ENCODE measurements around the gene ELOB.

The ELOB gene

DNA sequence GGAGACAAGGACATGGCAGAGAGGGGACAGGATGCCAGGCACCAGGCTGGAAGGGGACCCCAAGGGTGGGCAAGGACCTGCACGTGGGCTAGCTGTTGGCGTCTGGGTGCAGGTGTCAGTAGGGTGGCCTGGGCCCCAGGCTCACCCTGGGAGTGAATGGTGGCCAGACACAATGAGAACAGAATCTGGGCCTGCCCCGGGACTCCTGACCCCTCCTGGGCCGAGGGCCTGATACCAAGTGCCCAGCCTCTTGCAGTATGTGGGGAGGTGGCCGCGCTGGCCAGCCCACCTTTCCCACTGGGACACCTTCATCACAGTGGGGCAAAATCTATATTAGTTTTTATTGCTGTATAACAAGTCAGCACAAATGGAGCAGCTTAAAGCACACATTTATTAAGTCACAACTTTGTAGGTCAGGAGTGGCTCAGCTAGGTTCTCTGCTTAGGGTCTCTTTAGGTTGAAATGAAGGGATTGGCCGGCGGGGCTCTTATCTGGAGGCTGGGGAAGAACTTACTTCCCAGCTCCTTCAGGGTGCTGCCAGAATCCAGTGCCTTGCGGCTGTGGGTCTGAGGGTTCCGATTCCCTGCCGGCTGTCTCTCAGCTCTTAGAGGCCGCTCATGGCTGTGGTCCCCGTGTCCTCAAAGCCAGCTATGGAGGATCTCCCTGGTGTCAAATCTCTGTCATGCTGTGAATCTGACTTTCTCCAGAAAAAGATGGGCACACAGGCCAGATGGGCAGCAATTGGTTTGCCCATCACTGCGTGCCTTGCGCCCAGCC is 6.7 kb upstream of the ELOB start:
- DNase-seq (ENCODE audit: low read depth, low spot score) = no peak

DNA sequence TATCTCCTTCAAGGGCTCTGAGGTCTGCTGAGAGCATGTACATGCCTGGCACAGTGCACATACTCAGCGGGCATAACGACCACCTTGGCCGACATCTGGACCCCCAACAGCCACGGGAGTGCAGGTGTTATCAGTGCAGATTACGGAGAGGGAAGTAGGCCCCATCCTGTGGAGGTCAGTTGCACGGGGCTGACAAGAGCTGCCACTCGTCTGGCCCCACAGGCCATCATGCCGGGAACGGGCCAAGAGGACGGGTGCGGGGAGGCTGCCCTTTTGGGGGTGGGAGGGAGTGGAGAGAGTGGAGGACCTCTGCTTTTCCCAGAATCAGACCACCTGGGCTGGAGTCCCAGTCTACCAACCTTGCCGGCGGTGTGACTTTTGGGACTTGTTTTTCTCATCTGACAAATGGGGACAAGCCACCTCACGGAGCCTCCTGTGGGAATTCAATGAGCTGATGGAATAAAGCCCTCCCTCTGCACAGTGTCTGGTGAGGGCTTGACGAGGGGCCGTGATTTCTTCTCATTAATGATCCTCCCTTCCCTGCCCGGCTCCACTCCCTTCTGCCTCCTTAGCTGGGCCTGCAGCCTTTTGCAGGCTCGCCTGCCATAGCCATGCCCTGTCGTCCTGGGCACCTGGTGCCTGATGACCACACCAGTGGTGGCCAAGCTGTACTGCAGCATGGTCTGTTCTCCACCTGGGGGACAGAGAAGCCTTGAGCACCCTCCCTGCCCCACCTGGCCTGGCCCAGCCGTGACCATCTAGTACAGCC is 5.7 kb upstream of the ELOB start:
- no peak for DNase-seq (ENCODE audit: low read depth, low spot score)

DNA sequence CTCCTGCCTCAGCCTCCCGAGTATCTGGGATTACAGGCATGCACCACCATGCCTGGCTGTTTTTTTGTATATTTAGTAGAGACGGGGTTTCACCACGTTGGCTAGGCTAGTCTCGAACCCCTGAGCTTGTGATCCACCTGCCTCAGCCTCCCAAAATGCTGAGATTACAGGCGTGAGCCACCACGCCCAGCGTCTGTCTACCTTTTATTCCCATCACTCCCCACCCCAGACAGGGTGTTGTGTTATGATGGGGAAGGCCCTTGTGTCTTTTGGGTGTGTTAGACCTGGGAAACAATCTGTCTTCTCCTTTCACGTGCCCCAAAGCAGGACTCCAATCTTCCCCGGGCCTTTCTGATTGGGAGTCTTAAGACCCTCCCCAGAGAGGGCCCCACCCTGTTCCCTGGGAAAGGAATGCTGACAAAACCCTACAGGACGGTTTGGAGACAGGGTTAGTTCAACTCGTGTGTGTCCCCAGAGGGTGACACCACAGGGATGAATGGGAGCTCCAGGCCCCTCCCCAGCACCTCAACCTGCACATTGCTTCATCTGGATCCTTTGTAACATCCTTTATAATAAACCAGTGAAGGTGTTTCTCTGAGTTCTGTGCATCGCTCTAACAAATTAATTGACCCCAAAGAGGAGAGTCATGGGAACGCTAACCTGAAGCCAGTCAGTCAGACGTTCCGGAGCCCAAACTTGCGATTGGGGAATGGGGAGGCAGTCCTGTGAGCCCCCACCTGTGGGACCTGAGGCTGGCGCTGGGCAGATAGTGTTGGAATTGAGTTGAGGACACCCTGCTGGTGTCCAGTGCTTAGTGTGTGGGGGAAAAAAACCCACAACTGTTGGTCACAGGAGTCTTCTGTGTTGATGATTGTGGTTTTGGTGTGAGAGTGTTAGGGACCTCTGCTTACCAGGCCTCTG is 3.2 kb upstream of the ELOB start:
- no peak for DNase-seq (ENCODE audit: low read depth, low spot score)

DNA sequence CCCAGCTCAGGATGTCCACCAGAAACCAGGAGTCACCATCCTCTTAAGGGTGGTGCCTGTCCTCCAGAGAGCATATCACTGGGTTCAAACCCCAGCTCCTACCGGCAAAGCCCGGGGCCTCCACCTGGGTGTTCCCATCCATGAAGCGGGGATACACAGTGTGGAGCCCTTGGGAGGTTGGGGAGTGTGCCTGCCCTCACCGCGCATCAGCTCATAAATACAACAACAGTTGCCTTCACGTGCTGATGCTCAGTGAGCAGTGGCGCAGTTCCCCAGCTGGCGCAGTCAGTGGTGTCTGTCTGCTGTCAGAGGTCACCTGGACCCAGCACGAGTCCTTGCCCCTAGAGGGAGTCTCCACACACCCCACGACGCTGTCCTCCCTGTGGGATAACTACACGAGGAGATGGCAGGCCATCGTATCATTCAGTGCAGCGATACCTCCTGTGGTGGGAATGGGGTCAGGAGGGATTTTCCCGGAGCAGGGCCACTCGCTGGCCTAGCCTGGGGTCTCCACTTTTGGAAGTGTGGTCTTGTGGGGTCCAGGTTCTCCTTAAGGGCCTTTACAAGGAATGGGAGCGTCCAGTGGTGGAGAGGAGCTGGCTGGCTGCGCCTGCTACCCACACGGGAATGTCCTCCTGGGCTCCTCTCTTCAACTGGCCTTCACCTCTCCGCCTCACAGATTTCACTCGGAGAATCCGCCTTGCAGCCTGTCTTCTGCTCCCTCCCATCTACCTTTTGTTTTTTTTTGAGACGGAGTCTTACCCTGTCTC is 2.3 kb upstream of the ELOB start:
- no peak for DNase-seq (ENCODE audit: low read depth, low spot score)

DNA sequence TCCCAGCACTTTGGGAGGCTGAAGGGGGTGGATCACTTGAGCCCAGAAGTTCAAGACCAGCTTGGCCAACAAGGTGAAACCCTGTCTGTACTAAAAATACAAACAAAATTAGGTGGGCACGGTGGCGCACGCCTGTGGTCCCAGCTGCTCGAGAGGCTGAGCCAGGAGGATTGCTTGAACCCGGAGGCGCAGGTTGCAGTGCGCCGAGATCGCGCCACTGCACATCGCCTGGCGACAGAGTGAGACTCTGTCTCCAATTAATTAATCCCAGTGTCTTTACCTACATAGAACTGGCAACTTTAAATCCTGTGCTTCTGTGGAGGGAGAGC is 1.5 kb upstream of the ELOB start:
- DNase-seq (ENCODE audit: low read depth, low spot score) = no peak

DNA sequence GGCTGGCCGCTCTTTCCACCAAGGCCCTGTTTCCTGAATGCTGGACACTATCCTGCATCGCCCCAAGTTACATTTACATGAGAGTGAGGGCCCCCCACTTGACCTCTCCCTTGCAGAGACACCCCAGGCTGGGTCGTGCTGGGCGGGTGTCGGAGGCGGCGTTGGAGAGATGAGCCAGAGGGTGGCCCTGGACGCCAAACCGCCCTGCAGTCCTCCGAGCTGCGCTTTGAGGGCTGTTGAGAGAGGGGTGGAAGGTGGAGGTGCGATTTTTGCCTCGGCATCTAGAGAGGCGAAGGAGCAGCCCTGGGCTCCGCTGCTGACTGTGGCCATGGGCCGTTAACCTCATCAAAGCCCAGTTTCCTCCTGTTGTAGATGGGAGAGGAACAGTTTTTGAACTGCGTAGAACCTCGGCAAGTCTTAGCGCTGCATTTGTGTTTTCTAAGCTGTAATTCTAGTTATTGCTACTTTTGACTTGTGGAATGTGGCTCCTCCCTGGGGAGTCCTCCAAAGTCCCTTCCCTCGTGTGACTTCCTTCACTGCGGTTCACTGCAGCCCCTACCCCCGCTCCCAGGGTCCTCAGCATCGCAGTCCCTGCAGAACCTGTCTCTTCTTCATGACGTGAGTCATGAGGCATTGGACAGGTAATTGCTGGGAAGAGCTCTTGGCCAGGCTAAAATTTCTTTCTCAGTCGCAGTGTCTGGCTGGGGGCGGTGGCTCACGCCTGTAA is 986 bp upstream of the ELOB start:
- no peak for DNase-seq (ENCODE audit: low read depth, low spot score)

DNA sequence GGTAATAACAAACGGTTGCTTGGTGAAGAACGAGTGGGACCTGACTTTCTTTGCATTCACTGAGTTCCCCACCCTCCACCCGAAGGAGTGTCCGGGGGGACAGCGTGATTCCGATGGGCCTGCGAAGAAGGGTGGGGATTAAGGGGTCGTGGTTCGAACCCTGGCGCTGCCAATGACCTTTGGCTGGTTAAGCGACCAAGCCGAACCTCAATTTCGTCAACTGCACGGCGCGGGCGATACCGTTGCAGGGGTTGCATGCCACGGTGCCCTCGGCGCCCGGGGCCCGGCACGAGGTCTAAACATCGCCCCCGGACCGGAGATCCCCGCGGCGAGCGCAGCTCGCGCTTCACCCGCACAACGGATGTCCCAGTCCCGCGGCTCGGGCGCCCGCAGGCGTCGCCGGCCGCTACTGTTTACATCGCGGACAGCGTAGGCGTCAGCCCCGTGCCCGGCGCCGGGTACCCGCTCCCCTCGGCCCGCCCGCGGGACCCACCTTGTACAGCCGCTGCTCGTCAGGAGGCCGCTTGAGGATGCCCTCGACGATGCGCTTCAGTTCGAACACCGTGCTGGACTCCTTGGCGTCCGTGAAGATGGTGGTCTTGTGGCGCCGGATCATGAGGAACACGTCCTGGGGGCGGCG is 460 bp downstream of the ELOB start:
- DNase-seq (ENCODE audit: low read depth, low spot score) = no peak

DNA sequence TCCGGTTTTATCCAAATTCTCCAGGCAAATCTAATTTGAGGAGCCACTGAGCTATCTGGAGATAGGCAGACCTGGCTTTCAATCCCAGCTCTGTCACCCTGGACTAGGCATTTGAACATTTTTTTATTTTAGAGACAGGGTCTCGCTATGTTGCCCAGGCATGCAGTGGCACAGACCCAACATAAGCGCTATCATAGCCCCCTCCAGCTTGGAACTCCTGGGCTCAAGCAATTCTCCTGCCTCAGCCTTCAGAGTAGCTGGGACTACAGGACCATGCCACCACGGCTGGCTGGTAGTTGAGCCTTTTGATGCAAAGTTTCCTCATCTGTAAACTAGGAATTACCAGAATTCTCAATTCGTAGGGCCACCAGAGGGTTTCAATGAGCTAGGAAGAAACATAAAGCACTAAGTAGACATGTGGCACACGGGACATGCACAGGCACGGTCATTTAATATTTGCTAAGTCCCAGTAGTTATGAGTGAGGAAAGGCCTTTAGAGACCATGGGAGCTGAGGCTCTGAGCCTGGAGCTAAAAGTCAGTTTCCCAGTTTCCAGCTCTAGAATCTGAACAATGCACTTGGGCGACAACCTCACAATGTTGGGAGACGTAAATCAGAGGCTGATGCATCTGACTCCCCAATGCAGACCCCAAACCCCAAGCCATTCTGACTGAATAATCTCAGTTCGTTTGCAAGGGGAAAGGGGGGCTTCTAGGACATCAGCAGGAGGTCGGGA is 1.1 kb downstream of the ELOB start:
- no peak for DNase-seq (ENCODE audit: low read depth, low spot score)

DNA sequence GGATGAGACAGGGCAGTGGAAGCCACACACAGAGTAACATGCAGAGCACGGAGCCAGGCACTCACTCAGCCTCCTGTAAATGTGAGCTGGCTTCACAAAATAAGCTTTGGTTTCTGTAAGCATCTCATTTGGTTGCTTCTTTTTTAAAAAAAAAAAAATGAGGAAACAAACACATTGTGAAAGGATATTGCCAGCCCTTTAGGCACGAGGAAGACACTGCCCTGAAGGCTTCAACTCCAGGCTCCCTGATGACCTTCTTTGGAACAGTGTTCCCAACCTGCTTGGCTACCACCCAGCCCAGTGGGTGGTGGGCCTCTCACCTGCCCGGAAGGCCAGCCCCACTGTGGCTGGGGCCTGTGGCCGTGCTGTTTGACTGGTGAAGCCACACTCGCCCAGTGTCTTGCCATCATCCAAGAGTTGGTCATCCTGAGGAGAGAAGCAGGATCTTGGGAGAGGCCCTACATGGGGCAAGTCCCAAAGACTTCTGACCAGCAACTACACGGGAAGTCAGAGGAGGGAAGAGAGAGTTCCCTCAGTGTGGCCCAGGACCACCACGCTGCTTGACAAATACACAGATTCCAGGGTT is 1.9 kb downstream of the ELOB start:
- DNase-seq (ENCODE audit: low read depth, low spot score) = no peak

DNA sequence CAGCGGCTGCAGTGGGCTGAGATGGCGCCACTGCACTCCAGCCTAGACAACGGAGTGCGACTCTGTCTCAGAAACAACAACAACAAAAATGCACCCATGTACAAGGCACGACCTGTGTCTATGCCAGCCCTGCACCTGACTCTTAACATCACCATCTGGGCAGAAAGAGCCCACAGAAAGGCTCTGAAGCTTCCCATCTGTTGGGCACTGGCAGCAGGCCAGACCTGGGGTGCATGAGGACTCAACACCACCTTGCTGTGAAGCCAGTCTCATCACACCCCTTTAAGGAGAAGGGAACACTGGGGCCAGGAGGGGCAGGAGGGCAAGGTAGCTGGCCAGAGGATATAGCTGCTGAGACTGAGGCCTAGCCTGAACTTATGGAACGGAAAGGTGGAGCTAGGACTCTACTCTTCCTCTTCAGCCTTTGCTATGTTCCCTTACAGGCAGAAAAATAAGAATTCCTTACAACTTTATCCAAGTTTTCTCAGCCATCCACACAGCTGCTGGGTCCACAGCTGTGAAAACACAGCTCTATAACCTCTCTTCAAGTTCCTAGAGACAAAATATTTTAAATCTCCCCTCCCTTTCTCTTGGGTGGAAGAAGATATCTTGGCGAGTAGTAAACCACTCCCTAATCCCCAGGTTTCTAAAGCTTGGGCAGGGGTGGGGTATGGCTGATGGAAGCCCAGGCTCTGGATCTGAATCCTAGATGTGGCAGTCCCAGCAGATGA is 2.8 kb downstream of the ELOB start:
- DNase-seq (ENCODE audit: low read depth, low spot score) = no peak

DNA sequence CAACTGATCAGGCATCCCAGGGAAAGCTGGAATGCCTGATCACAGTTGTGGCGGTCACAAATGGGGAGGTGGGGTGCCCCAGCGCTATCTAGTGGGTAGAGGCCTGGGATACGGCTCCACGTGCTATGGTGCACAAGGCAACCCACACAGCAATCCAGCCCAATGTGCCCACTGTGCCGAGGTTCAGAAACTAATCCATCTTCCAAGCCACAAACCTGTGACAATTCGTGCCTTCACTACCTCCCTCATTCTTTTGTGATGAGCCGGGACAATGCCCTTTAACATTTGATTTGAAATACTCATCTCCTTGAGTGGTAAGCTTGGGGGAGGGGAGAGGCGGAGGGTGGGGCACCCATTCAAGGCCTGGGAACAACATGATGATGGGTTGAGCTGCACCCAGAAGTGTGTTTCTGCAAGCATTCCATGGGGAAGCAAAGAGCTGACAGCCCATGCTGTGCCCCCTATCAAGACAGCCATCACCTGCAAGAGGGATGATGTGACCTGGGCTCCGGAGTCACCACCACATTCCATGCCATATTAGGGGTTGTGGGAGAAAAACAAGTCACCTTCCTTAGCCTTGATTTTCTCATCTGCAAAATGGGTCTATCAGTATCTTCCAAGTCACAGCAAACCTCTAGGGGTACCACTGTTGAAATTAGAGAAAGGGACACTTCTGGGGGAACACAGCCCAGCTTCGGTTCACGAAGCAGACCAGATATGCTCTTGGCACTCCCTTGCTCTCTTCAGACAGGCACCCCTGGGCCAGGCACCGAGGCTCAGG is 3.7 kb downstream of the ELOB start:
- no peak for DNase-seq (ENCODE audit: low read depth, low spot score)

DNA sequence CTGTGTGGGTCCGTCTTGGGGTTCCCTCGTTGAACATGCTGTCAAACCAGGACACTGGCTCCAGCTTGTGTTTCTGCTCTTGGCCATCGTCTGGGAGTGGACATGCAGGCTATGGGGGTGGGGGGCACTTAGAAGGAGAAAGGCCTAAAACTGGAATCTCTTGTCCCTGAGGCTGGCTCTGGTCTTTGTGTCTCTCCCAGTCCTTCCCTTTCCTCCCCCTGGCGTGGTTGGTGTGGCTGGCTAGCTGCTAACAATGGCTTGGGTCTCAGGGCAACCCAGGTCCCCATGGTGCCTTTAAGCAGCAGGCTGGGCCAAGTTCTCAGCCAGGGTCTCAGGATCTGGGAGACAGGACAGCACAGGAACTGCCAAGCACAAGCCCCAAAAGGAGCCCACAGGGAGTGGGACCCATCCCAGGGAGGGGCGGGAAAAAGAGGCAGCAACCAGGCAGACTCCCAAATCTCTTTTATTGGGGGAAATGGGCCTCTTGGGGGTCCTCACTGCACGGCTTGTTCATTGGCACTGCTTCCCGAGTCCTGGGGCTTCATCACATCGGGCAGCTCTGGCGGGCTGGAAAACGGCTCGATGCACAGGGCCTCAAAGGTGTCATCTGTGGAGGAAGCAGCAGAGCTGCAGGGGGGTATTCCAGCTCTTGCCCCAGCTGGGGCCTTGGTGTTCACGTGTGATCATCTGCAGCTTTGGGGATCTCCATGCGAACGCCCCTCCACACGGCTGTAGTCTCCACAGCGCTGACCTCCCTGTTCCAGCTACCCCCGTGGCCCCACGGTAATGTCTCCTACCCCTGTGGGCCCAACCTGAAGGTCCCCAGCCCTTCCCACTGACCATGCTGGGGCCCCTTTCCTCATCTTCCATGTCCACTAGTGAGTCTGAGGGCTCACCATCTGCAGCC is 5.3 kb downstream of the ELOB start:
- DNase-seq (ENCODE audit: low read depth, low spot score) = no peak

DNA sequence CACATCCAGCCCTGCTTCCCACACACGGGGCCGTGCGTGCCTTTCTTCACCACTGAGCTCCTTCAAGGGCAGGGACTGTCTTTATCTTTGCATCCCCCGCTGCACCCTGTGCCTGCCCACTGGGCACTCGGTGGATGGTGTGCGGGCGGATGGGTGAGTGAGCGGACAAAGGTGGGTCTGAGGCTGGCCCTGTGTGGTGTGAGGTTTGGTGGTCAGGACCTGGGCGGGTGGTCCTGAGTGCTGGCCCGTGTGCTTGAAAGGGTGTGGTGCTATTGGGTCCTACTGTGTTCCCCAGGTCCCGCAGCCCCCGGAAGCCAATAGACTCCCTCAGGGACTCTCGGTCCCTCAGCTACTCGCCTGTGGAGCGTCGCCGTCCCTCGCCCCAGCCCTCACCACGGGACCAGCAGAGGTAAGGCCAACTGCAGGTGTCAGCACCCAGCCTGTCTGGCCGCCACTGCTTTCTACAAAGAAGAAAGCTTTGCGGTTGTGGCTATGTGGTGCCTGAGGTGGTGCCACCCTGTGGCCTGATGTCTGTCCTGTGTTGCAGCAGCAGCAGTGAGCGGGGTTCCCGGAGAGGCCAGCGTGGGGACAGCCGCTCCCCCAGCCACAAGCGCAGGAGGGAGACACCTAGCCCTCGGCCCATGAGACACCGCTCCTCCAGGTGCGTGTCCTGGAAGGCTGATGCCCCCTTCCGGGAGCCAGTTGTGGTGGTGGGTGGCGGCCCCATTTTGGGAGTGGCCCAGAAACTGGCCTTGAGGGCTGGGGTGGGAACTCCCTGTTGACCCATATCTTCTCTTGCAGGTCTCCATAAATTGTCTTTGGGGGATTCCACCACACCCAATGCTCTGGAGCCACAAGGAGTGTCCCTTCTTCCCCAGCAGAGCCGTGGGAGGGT is 6.8 kb downstream of the ELOB start:
- no peak for DNase-seq (ENCODE audit: low read depth, low spot score)

DNA sequence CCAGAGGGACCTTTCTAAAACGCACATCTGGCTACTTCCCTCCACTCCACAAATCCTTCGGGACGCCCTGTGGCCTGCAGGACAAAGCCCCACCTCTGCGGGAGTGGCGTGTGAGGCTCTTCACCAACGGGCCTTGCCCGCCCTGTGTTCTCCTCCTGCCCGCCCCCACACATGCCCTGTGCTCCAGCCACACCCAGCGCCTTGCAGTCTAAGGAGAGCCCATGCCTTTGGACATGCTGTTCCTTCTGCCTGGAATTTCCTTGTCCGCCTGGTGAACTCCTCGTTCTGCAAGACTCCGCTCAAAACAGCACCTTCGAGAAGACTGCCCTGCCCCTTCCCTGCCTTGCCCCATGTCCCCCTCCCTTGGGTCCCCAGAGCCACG is 7.4 kb downstream of the ELOB start:
- no peak for DNase-seq (ENCODE audit: low read depth, low spot score)

DNA sequence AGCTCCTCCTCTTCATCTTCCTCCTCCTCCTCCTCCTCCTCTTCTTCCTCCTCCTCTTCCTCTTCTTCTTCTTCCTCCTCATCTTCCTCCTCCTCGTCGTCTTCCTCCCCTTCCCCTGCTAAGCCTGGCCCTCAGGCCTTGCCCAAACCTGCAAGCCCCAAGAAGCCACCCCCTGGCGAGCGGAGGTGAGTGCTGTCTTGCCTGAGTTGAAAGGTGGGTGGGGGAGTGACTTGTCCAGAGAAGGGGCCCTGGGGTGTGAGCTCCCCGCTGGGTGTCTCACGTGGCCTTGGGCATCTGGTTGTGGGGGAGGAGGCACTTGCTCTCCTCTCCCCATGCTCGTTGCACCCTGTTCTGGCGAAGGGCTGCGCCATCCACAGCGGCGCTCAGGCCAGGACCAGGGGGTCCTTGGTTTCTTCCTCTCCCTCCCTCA is 8.0 kb downstream of the ELOB start:
- no peak for DNase-seq (ENCODE audit: low read depth, low spot score)

Measured in iPS DF 19.7 (cell line).